Measurements from ENCODE around the gene GLT8D2.

The GLT8D2 gene, protein sequence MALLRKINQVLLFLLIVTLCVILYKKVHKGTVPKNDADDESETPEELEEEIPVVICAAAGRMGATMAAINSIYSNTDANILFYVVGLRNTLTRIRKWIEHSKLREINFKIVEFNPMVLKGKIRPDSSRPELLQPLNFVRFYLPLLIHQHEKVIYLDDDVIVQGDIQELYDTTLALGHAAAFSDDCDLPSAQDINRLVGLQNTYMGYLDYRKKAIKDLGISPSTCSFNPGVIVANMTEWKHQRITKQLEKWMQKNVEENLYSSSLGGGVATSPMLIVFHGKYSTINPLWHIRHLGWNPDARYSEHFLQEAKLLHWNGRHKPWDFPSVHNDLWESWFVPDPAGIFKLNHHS

GRCh38 chr12:104049903-104050356 is at the start of gene GLT8D2:
TSS of gene GLT8D2 (minus strand) at chr12:104050187. CDS start at chr12:104019648, 30,539 bp downstream.
- DNase-seq = peak in 2 of 3 donors; percentile 27 to 47

DNA sequence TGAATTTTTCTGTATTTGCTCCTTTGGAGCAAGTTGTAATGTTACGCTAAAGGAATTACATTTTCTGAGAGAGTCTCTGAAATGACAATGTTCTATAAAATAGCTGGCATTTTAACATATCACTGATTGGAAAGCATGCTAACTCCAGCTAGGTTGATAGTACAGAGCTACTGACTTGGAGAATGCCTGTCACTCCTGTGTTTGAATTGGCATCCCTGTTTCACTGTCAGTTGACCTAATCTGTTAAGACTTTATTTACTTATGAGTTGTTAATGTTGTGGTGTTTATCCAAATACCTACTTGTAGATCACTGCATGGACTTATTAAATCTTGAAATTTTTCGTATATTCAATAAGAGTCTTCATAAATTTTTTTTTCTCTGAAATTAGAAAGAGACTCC is 48.0 kb upstream of the GLT8D2 start:
- DNase-seq = no peak

GRCh38 chr12:104095289-104095688 is 45.3 kb upstream of the GLT8D2 start:
- no peak for DNase-seq

- DNase-seq = no peak
These were observed 44.3 kb upstream of the GLT8D2 start for GRCh38 chr12:104094284-104094683.

GRCh38 chr12:104091136-104091535 is 41.1 kb upstream of the GLT8D2 start:
- DNase-seq = no peak

DNA sequence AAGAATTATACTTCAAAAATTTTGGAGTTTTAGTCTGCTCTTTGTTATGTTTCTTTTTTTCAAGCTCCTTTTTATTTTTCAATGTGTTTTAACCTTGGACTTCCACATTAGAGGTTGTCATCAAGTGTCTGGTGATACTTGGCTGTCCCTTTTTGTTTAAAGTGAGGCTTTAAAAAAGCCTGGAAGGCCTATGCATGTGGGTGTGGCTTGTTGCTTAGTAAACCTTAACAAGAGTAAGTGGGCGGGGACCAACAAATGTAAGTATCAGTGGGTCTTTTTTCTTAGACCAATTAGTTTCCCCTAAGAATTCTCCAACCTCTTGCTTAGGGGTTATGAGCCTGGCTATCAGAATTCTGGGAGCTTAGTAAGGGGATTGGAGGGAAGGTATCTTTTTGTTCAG is 40.7 kb upstream of the GLT8D2 start:
- peak in 2 of 3 donors; percentile 1 to 2 for DNase-seq

DNA sequence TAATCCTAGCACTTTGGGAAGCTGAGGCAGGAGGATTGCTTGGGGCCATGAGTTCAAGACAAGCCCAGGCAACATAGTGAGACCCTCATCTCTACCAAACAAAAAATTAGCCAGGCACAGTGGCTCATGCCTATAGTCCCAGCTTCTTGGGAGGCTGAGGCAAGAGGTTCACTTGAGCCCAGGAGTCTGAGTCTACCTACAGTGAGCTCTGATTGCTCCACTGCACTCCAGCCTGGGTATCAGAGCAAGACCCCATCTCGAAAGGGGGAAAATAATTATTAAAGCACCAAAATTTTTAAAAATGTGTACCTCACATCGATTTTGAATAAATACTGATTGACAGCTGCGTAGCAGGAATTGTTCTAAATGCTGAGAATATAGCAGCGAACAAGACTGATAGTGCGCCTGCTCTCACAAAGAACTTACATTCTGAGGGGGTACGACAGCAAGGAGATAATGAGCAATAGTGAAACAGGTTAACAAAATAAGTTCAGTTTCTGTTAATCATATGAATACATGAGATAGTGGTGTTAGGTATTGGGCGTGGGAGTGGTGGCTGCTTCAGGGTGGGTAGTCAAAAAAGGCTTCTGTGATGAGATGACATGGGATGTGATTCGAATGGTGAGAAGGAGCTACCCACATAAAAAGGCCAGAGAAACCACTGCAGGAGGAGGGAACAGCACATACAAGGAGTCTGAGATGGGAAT is 33.9 kb upstream of the GLT8D2 start:
- DNase-seq = no peak

DNA sequence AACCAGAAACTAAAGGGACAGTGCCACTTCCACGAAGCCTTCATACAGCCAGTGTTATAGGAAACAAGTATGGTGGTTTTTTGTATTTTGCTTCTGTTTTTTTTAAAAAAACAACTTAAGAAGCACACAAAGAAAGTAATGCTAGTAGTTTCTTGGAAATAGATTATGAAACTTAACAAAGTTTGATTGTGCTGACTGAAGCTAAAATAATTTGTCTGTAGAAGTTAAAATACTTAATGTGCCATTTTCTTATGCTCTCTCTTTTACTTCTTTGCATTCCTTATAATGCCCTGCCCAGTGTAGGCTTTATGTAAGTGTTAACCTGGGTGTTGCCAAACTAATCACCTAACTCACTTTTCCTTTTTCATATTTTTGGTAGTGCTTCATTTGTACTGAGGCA is 30.8 kb upstream of the GLT8D2 start:
- DNase-seq = no peak

DNA sequence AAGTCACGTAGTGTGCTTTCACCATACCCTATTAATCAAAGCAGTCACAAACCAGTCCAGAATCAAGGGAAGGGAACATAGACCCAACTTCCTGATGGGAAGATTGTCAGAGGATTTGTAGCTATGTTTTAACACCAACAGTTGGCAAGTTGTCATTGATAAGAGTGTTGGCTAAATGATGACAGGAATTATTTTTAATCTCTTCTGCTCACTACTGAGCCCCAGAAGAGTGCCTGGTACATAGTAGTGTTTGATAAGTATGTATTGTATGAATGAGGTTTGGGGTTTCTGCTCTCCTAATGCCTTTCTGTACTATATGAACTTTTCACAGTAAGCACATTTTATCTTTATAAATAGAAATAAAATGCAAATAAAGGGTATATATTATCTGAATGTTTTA is 29.0 kb upstream of the GLT8D2 start:
- DNase-seq = no peak

DNA sequence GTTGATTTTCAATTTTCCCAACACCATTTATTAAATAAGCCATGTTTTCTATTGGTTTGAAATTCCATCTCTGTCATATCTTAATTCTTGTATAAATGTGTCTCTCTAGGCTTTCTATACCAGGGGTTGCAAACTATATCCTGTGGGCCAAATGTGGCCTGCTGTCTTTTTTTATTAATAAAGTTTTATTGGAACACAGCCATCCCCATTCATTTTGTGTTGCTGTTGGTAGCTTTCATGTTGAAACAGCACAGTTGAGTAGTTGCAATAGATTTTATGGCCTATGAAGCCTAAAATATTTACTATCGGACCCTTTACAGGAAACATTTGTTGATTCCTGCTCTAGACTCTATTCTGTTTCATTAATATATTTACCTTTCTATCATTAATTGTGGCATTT is 23.7 kb upstream of the GLT8D2 start:
- DNase-seq = no peak

GRCh38 chr12:104072099-104072498 is 22.1 kb upstream of the GLT8D2 start:
- DNase-seq = no peak

DNA sequence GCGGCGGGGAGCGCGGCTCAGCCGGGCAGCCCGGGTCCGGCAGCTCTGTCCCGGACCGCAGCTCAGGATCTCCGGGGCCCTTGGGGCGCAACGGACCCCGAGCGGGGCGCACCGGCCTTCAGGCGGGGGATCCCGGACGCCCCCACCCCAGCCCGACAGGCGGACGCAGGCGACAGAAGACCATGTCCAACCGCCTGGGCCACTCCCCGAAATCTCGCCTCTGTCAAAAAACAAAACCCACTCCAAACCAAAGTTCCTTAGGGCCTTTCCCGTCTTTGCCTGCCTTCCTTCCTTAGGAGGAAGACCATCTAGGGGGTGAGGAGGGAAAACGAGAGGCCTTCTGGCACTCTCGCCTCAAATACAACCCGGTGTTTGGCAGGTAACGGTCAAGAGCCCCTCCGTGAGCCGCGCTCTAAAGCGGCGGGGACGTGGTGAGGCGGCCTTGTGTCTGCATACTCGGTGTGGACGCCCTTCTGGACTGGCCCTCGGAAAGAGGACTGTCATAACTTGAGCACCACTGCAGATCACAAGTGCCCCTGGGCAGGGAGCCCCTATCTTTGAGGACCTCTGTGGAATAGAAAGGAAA is 14.9 kb upstream of the GLT8D2 start:
- DNase-seq = peak; percentile 18 to 44 (median 29)

- DNase-seq = peak; percentile 91 to 97 (median 95)
These were observed 14.2 kb upstream of the GLT8D2 start, which contains the start of gene HCFC2 for GRCh38 chr12:104064031-104064841. TSS of gene HCFC2 (plus strand) at chr12:104064531. CDS start at chr12:104064561, 30 bp downstream.

DNA sequence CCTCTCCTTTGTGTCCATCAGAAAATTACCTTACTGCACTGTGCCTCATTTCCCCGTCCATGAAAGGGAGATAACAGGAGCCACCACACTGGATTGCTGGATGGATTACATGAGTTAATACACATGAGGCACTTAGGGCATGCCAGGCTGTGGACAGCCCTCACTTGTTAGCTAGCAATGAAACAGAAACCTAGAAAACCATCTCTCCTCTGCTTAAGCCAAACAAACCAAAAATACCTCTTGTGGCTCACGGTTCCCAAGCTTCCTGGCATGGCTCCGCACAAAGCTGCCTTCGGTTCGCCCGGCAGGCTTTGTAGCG is 13.7 kb upstream of the GLT8D2 start:
- DNase-seq = peak in 1 of 3 donors; percentile 36

DNA sequence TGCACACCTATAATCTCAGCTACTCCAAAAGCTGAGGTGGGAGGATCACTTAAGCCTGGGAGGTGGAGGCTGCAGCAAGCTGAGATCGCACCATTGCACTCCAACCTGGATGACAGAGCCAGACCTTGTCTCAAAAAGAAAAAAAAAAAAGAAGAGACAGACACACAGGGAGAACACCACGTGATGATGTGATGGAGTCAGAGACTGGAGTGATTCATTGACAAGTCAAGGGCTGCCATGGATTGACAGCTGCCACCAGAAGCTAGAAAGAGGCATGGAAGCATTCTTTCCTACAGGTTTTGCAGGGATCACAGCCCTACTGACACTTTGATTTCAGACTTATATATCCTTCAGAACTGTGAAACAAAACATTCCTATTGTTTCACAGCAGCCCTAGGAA is 10.8 kb upstream of the GLT8D2 start:
- DNase-seq = no peak

GRCh38 chr12:104059963-104060362 is 10.0 kb upstream of the GLT8D2 start:
- DNase-seq = peak in 1 of 3 donors; percentile 9

DNA sequence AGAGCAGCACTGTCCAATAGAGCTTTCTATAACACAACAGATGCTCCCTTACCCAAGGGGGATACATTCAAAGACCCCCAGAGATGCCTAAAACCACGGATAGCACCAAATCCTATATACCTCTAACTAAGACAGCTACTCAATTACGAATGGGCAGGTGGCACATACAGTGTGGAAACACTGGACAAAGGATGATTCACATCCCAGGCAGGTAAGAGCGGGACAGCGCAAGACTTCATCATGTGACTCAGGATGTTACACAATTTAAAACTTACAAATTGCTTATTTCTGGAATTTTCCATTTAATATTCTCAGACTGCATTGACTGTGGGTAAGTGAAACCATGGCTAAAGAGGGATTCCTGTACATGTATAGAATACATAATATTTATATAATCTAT is 8.8 kb upstream of the GLT8D2 start:
- DNase-seq = peak; percentile 3 to 34 (median 11)

GRCh38 chr12:104057771-104058197 is 7.8 kb upstream of the GLT8D2 start:
- DNase-seq = peak in 2 of 3 donors; percentile 18 to 26

- DNase-seq = no peak
These were observed 6.5 kb upstream of the GLT8D2 start for GRCh38 chr12:104056419-104056972.

- no peak for DNase-seq
These were observed 5.8 kb upstream of the GLT8D2 start for GRCh38 chr12:104055686-104056388.

GRCh38 chr12:104054681-104055346 is 4.8 kb upstream of the GLT8D2 start:
- DNase-seq = no peak

Data from suppressor macrophage treated with lipopolysaccharide for 1 hour (primary cell).